A673 (cell line): ENCODE data around the gene CTNNA3.

ENCODE experiments used
- EZH2 ChIP-seq: fragments of 200-600 bp; sonication (generic); IDR thresholded peaks from 2 replicates; pipeline ENCODE4 v1.6.1; 2017; ENCODE audit warnings: borderline replicate concordance, low read depth, mild to moderate bottlenecking, mixed read lengths, antibody characterized with exemption, low read length; ENCODE audit not compliant: poor library complexity, severe bottlenecking
- TF ChIP-seq, protein P1 (sequence below): fragments of 300-800, 200-600 bp; sonication (generic); conservative IDR thresholded peaks from 2 replicates; pipeline ENCODE4 v1.5.1; 2017; ENCODE audit warnings: low read depth, mild to moderate bottlenecking, antibody characterized with exemption, low read length, moderate library complexity, mixed read lengths

DNA sequence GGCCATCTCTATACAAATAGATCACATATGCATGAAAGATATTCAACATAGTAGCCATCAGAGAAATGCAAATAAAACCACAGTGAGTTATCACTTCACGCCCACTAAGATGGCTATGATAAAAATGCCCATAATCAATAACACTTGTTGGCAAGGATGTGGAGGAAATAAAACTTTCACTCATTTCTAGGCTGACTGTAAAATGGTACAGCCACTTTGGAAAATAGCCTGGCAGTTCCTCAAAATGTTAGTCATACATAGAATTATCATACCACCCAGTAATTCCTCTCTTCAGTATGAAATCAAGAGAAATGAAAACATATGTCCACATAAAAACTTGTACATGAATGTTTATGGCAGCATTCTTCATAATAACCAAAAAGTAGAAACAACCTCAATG is 445.3 kb downstream of the CTNNA3 start:
- TF ChIP-seq EZH2: no peak
- TF ChIP-seq, protein P1, sequence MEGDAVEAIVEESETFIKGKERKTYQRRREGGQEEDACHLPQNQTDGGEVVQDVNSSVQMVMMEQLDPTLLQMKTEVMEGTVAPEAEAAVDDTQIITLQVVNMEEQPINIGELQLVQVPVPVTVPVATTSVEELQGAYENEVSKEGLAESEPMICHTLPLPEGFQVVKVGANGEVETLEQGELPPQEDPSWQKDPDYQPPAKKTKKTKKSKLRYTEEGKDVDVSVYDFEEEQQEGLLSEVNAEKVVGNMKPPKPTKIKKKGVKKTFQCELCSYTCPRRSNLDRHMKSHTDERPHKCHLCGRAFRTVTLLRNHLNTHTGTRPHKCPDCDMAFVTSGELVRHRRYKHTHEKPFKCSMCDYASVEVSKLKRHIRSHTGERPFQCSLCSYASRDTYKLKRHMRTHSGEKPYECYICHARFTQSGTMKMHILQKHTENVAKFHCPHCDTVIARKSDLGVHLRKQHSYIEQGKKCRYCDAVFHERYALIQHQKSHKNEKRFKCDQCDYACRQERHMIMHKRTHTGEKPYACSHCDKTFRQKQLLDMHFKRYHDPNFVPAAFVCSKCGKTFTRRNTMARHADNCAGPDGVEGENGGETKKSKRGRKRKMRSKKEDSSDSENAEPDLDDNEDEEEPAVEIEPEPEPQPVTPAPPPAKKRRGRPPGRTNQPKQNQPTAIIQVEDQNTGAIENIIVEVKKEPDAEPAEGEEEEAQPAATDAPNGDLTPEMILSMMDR: no peak
